ENCODE measurements around the gene SRRM5. TPM values are rescaled to one million over a fixed set of nuclear protein-coding genes. Genes with fewer than 3 reads are reported as not detected.
"Not testable (repeated sequence)": the region's sequence is repeated elsewhere in the genome, so short reads cannot be mapped to it uniquely, and the experiment has no call there.

Gene SRRM5
- total RNA-seq, 1 donor from 2014 or later = 0.82 TPM

DNA sequence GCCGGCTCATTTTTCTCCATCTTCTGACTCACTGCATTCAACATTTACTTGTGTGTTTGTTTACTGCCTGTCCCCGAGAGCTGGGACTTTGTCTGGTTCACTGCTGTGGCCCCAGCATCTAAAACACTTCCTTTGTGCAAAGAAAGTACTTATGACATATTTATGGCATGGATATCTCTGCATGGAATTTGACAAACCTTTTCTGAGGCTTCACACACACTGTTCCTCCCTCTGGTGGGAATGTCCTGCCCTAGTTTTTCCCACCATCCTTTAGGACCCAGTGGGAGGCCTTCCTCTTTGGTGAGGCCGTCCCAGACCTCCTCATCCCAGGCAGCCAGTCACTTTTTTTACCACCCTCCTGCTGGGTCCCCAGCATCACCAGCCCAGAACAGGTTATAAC, 1.4 kb upstream of the SRRM5 start:
- intact Hi-C loops (cut with micrococcal nuclease) = no loop called here

DNA sequence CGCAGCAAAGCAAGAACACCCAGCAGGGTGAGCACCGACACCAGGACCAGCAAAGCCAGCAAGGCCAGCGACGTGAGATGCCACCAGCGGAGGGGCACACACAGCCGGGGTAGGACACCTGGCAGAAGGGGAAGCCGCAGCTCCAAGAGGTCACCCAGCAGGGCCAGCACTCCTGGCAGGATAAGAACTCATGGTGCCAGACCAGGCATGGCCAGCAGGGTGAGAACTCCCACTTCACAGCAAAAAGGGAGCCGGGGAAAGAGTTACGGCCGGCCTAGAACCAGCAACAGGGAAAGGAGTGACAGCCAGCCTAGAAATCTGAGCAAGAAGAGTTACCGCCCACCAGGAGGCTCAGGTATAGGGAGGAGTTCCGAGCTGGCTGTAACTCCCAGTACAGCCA, 486 bp downstream of the SRRM5 start:
- intact Hi-C loops (cut with micrococcal nuclease) = no loop called here

DNA sequence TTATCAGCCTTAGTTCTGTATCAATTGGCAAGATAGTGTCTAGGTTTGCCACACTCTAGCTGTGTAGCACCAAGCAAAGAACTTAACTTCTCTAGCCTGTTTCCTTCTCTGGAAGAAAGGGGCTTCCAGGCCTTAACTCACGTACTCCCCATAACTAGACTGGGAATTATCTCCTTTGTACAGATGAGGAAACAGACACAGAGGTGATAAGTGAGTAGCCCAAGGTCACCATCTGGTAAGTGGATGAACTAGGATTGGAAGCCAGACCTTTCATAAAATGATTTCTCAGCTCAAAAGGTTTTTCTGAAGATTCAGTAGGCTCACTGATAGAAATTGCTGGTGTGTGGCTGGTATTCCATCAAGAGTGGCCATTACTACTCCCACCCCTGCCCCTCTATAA, 4.4 kb downstream of the SRRM5 start:
- intact Hi-C loops (cut with micrococcal nuclease) = no loop called here

DNA sequence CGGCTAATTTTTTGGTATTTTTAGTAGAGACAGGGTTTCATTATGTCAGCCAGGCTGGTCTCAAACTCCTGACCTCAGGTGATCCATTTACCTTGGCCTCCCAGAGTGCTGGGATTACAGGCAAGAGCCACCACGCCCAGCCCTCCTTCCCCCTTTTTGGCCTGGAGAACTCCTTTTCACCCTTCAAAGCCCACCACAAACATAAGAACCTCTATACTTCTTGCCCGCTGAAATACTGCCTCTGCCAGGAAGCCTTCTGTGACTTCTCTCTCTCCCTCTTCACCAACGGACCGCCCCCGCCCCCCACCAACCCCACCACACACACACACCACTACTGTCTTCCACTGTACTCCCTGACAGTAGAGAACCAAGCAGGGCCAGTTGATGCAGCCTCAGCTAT, 5.1 kb downstream of the SRRM5 start:
- intact Hi-C loops (cut with micrococcal nuclease) = no loop called here

DNA sequence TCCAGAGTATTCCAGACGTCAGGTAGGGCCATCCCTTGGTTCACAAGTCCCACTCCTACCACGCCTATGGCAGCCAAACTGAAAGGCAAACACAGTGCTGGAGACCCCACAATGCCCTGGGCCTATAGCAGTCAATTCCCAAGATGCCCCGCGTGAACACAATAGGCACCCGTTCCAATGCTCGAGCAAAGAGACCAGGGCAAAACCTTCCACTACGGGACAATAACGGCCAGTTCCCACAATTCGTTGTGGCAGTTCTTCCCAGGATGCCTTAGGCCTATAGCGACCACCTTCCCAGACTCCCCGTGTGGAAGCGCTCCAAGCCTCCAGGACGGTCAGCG, 7.0 kb downstream of the SRRM5 start:
- intact Hi-C loops (cut with micrococcal nuclease) = loop anchor here (1.0 to 2.0 kb wide), 4 partner anchors 20 to 49 kb away; partner anchors contain the start of genes CADM4, IRGQ, PINLYP and XRCC1

DNA sequence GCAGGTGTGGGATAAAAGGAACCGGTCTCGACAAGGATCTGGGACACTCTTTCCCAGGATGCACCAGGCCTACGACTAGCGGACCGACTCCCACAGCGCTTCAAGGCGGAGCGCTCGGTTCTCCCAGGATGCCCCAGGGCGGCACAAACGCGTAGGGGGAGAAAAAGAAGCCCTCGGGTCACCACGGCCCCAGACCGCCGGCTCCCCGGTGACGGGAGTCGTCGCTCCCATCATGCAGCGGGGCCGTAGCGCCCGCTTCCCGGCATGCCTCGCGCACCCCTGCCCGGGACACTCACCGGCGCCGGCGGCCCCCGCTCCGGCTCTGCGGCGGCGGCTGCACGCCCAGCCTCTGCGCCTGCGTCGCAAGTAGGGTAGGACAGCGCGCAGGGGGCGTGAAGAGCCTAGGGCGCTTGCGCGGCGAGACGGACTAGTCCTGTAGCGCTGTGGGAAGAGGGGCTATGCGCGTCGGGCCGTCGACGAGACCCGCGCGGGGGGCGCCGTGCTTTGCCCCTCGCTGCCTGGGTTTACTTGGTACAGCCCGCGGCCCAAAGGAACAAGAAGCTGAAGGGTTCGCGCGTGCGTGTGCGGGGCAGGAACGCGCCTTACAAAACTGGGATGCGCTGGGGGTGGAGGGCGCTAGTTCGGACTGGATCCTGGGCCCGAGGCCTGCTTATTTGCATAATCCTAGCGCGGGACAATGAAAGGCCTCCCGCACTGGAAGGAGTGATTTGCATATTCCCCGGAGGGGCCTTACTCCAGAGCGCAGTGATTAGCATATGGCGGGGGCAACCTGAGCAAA, 7.6 kb downstream of the SRRM5 start, which contains the start of gene ZNF428:
TSS of gene ZNF428 (minus strand) at position 368 of the 799 bp plus-strand sequence. CDS start 5,325 bp downstream, outside the sequence.
- intact Hi-C loops (cut with micrococcal nuclease) = loop anchor here (1.0 to 2.0 kb wide), 4 partner anchors 19 to 49 kb away; partner anchors contain the start of genes CADM4, IRGQ, PINLYP and XRCC1

DNA sequence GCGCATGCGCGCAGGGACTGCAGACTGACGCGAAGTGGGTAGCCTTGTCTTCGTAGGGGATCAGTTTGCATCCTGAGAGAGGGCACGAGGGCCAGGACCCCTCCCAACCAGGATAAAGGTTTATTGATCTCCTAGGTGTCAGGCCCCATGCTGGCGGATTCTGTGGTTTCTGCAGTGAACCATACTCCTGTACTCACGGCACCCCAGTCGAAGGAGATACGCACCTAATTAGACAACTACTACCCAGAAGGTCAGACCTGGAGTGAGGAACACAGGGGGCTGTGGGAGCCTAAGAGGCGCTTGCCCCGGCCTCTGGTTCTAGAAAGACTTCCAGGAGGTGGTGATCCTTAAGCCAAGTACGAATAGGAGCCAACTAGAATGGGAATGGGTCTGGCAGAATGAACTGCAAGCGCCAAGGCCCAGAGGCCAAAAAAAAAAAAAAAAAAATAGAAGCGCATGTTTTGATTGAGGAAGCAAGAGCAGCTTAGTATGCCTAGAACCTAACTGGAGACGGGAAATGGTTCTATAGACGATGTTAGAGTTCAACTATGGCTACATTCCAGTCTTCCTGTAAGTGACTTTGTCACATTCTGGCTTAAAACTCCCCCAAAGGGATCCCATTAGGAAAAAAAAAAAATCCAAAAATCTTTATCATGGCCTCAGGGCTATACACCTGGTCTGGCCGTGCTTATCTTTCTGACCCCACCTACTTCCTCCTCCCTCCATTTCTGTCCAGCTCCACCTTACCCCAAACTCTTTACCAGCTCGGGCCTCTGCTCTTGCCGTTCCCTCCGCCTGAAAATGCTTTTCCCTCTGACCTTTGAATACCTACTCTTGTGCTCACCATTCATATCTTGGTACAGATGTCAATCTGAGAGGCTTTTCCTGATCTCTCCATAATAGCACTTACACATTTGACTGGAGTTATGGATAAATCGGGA, 8.4 kb downstream of the SRRM5 start:
- intact Hi-C loops (cut with micrococcal nuclease) = no loop called here

DNA sequence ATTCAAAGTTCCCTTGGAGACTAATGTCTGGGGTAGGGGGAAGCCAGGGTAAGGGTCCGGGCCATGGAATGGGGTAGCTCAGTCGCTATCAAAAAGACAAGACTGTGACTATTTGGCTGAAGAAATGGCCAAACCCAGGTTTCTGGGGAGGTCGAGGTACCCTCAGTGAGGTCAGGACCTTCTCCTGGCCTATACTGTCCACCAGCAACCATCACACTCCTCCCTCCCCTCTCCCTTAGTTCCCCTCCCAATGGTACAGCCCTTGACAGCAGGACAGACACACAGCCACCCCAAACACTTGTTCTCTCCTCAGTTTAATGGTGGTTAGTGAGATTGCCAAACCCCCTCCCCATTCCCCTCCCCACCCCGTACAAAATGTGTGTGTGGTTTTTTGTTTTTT, 10.2 kb downstream of the SRRM5 start:
- intact Hi-C loops (cut with micrococcal nuclease) = no loop called here

DNA sequence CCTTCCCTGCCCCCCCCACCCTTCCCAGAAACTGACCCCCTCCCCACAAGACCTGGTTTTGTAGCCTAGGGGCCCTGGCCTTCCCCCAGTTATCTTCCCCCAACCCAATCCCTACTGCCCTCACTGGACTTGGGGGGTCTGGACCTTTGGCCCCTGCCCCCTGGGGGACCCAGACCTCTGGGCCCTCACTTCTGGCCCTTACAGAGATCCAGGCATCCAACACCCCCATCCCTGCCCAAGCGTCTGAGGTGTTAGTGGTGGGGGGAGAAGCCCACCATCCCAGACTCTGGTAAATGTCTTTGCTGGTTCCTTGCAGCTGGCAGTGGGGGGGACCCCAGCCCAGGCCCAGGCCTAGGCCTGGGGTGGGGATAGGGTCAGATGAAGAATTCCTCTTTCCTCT, 11.1 kb downstream of the SRRM5 start:
- intact Hi-C loops (cut with micrococcal nuclease) = no loop called here

DNA sequence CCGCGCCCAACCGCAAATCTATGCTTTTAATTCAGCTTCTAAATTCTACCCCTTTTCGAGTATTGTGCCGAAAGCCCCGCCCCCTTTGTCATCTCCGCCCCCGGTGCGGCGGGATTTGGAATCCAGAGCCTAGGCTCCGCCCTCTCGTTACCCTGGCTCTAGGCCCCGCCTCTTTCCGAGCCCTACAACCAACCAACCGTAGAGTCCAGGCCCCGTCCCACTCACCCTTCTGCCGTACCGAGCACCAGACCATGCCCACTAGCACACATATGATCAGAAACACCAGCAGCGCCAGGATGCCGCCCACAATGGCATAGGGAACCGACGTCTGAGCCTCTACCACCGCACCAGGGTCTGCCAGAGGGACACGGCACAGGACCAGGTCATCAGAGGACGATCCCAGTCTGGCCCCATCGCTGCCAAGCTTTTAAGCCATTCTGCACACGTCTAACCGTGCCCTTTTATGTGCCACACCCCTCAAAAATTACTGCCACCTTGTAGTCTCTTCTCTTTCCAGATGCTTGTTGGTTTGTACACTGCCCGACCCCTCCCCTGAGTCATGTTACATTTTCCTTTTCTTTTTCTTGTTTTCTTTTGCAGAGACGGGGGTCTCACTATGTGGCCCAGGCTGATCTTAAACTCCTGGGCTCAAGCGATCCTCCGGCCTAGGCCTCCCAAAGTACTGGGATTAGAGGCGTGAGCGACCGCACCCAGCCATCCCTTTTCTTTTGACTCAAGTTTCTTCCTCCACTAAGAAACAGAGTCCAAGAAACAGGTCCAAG, 12.2 kb downstream of the SRRM5 start:
- intact Hi-C loops (cut with micrococcal nuclease) = no loop called here

DNA sequence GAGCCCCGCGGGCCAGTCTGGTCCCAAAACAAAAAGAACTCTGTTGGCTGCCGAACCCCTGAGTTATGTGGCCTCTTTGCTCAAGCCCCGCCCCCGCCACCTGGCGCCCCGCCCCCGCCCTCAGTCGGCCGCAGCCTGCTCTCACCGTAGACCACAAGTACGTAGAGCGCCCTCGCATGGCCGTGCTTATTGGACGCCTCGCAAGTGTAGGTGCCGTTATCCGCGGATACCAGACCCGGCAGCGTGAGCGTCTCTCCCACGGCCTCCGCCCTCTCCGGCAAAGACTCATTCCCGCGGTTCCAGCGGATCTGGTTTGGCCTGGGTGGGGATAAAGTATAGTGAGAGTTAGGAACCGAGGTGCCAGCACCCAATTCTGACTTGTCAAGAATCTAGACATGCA, 13.0 kb downstream of the SRRM5 start:
- intact Hi-C loops (cut with micrococcal nuclease) = no loop called here

DNA sequence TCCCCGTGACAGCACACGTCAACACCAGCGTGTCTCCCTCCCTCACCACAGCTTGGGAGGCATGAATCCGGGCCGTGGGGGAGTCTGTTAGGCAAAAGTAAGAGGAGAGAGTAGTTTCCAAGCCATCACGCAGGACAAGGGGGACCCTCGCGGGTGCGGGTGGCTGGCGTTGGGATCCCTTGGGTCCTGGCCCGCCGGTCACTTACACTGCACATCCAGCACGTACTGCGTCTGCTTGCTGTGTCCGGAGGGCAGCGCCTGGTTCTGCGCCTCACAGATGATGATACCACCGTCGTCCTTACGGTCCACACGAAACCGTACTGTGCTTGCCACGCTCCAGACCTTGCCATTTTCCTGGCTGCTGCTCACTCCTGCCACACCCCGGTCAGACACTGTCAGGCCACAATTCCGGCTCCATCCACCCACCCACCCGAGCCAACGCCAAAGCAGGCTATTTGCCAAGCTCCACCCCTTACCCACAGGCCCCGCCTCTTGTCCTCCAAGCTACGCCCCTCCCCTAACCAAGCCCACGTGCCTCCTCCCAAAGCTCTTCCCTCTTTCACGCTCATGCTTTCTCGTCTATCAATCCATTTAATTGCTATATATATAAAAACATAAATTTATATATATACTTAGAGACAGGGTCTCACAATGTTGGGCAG, 14.2 kb downstream of the SRRM5 start:
- intact Hi-C loops (cut with micrococcal nuclease) = no loop called here

DNA sequence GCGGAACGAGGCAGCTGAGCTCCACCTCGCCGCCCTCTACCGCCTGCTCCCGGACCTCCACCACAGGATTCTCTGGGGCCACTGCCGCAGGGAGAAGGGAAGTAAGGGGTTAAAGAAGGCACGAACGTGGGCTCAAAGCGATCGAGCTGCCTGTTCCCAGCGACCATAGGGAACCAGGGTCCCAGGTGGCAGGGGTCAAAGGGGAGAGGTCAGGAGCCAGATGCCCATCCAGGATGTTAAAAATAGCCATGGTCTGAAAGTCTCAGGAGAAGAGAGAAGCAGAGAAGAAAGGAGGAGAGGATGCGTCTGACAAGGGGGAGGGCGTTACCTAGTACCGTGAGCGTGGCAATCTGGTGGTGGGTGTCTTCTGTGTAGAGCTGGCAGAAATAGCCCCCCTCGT, 14.9 kb downstream of the SRRM5 start:
- intact Hi-C loops (cut with micrococcal nuclease) = no loop called here

DNA sequence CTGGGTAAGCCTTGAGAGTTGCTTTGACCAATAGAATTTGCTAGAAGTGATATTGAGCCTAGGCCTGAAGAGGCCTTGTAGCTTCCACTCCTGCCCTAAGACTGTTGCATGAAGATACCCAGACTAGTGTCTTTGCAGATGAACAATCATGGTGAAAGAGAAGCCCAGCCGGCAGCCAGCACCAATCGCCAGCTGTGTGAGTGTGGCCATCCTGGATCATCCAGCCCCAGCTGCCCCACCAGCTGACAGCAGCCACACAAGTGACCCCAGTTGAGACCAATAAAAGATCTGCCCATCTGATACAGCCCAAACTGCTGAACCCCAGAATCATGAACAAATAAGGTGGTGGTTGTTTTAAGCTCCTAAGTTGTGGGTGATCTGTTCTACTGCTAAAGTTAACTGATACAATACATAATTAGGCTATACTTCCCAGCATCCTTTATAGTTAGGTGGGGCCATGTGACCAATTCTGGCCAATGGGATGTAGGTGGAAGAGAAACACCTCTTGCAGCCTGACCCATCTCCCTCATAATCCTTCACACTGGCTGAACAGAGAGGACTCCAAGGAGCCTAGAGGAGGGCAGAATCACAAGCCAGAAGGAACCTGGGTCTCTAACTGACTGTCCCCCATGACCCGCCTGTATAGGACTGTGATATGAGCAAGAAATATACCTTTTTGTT, 16.9 kb downstream of the SRRM5 start:
- intact Hi-C loops (cut with micrococcal nuclease) = no loop called here

DNA sequence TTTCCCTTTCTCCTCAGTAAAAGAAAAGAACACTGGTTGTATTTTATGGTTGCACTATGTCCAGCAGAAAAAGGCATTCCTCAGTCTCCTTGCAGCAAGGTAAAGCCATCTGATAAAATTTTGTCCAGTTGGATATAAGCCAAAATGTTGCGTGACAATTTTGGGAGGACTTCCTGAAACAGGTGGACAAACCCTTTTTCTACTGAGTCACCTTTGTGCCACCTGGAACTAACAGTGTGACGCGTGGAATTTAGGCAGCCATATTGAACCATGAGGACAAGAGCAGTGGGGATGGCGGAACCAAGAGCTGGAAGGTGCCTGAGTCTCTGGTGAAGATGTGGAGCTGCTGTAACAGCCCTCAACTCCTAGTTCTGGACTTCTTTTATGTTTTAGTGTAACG, 19.6 kb downstream of the SRRM5 start:
- intact Hi-C loops (cut with micrococcal nuclease) = no loop called here

DNA sequence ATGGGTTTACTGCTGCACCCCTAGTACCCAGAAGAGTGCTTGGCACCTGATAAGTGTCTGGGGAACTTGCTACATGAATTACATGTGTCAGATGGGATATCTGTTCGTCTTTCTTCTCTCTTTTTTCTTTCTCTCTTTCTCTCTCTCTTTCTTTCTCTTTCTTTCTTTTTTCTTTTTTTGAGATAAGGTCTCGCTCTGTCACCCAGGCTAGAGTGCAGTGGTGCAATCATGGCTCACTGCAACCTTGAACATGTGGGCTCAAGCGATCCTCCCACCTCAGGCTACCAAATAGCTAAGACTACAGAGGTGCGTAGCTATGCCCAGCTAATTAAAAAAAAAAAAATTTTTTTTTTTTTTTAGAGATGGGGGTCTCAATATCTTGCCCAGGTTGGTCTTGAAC, 21.6 kb downstream of the SRRM5 start:
- intact Hi-C loops (cut with micrococcal nuclease) = no loop called here

DNA sequence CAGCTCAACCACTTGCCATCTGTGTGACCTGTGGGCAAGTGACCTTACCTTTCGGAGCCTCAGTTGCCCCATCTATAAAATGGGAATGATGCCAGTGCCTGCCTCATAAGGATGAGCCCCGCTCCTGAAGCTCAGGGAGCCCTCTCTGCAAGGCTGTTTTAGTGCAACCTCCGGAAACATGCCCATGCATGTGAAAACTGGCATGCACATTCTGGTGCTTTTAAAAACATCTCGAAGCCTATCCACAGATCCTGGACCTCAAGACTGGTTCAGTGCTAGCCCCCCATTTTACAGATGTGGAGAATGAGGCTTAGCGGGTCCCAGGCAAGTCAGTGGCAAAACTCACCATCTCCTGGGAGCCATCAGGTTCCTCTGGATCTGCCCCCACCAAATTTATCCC, 22.2 kb downstream of the SRRM5 start:
- intact Hi-C loops (cut with micrococcal nuclease) = no loop called here

DNA sequence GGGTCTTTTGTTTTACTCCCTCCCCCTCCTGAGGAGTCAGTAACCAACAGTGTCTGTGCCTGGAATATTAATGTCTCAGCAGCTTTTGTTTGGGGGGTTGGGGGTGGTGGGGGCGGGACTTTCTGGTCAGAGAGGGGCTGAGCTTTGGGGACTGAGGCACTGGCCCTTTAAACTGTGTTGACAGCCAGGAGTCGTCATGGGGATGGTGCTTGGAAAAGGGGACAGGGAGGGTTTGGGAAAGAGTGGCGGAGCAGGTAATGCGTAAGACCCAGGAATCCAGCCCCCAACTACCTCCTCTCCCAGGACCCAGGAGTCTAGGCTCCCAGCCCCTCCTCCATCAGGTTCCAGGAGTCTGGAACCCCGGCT, 22.6 kb downstream of the SRRM5 start:
- intact Hi-C loops (cut with micrococcal nuclease) = no loop called here

DNA sequence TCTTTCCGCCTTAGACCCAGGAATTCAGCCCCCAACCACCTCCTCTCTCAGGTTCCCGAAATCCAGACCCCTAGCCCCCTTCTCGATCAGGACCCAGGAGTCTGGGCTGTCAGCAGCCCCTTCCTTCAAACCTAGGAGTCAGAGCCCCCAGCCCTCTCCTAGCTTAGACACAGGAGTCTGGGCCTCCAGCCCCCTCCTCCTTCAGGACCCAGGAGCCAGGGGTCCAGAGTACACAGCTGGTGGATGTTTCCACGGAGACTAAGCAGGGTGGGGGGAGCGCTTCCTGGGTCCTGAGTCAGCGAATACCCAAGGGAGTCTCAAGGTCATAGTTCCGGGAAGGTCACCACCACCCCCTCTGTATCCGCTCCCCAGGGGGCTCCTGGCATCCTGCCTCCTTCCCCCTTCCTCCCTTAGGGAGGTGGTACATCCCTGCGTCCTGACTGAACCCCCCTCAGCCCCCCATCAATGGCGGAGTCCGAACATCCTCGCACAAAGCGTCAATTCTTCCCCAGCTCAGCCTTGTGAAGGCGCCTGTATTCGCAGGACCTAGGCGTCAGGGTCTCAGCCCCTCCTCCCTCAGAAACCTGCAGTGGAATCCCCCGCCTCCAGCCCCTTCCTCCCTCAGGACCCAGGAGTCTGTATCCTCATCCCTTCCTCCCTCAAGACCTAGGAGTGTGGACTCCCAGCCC, 23.1 kb downstream of the SRRM5 start:
- intact Hi-C loops (cut with micrococcal nuclease) = no loop called here

DNA sequence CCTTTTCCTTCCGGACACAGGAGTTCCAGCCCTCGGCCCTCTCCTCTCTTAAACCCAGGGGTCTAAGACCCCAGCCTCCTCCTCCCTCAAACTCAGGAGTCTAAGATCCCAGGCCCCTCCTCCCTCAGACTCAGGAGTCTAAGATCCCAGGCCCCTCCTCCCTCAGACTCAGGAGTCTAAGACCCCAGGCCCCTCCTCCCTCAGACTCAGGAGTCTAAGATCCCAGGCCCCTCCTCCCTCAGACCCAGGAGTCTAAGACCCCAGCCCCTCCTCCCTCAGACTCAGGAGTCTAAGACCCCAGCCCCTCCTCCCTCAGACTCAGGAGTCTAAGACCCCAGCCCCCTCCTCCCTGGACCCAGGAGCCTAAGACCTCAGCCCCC, 23.7 kb downstream of the SRRM5 start:
- intact Hi-C loops (cut with micrococcal nuclease) = not testable (repeated sequence)

Data from T-helper 2 cell treated with Interferon-gamma antibody and Interleukin-4, amounts not matched to agents 100 ng/mL and 5 ng/mL, for 36 hours (primary cell).